Tibial artery (tissue), 4 donors: ENCODE results near the gene P2RY14.

ENCODE experiments used
- DNase-seq, 2 donors: peaks; one replicate each; pipeline ENCODE4 v3.0.0-alpha.2; 2019
- H3K27ac ChIP-seq, 2 donors: fragments of 200-600 bp; sonication (generic) in 1 of 2; 1 replicate in 1 of 2; 2 replicates in 1 of 2; pipeline ENCODE4 v1.5.1; 2018 to 2019; ENCODE audit warnings: mild to moderate bottlenecking in 1 of 2
- H3K27me3 ChIP-seq, 2 donors: fragments of 200-600 bp; sonication (generic) in 1 of 2; one replicate each; pipeline versions ENCODE4 v1.5.1 to v1.6.0; 2016 to 2019
- H3K36me3 ChIP-seq, 3 donors: fragments of 200-600 bp; sonication (generic) in 2 of 3; one replicate each; pipeline ENCODE4 v1.5.1; 2016 to 2019; ENCODE audit warnings: mild to moderate bottlenecking in 2 of 3
- H3K4me1 ChIP-seq, 4 donors: fragments of 200-600 bp; sonication (generic) in 2 of 4; 1 replicate in 3 of 4; 2 replicates in 1 of 4; pipeline ENCODE4 v1.5.1; 2016 to 2019
- H3K4me3 ChIP-seq, 2 donors: fragments of 200-600 bp; sonication (generic) in 1 of 2; 1 replicate in 1 of 2; 2 replicates in 1 of 2; pipeline ENCODE4 v1.5.1; 2018 to 2019; ENCODE audit warnings: mild to moderate bottlenecking in 2 of 2
- H3K9me3 ChIP-seq, 3 donors: fragments of 200-600 bp; sonication (generic) in 1 of 3; one replicate each; pipeline ENCODE4 v1.5.1; 2016 to 2019
- CTCF ChIP-seq, 2 experiments: fragments of 200-600 bp in 1 of 2; fragments of 450-650 bp in 1 of 2; IDR thresholded peaks; one replicate each; pipeline ENCODE4 v1.5.1; 2017 to 2019; ENCODE audit warnings: antibody characterized with exemption in 2 of 2, mild to moderate bottlenecking in 1 of 2, moderate library complexity in 1 of 2
- intact Hi-C: fragments of 100-400 bp; cut with DNase I; formaldehyde crosslinking; loops from one replicate; pipeline ENCODE4 v1.15.0; 2023; ENCODE audit warnings: low total_unique reads

The P2RY14 gene

DNA sequence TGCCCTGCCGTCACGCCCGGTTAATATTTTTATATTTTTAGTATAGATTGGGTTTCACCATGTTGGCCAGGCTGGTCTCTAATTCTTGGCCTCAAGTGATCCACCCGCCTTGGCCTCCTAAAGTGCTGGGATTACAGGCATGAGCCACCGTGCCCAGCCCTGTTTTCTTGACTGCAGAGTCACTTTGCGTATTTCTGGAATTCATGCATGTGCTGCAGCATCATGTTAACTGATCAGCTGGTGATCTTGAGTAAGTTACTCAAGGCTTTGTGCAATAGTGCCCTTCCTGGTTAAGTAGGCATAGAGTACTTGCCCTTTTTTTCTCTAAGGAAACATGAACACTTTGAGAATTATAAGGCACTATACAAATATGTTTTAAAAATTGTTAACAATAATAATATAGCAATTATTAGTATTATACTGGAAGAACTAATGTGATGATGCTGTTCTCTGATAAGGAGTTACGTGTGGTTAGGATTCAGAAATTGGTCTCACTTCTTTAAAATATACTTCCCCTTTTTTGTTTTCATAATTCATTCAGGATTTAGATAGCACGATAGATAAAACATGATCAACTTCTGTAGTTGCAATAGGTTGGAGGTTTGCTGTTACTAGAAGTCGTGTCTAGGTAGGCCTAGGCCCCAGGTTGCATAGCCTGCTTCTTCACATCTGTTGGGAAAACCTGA lies 108.9 kb downstream of the P2RY14 start:
- Histone ChIP-seq H3K36me3 (no peaks in the 10 kb centered on the region), H3K4me1 (no peaks in the 10 kb centered on the region), H3K27ac (no peak overlapping the region), H3K9me3 (no peaks in the 10 kb centered on the region), H3K27me3 (no peaks in the 10 kb centered on the region), H3K4me3 (no peak overlapping the region)
- DNase-seq, result peak in 1 of 2 donors; percentile 47
- TF ChIP-seq CTCF (IDR thresholded peaks at IDR 0.05), result no peak
- intact Hi-C loops, result loop anchor here (10.0 kb wide), 1 partner anchor 115 kb away; no protein-coding TSS in a partner anchor

- no peaks in the 10 kb centered on the region for H3K36me3 ChIP-seq
- intact Hi-C loops, result loop anchor here (10.0 kb wide), 1 partner anchor 116 kb away; no protein-coding TSS in a partner anchor
- DNase-seq, result peak; percentile 74 to 77
- H3K9me3 ChIP-seq, result no peaks in the 10 kb centered on the region
- peak; percentile 55 to 60 for TF ChIP-seq CTCF (IDR thresholded peaks at IDR 0.05)
- no peak overlapping the region for H3K27ac ChIP-seq
- H3K27me3 ChIP-seq, result no peaks in the 10 kb centered on the region
- no peak overlapping the region for H3K4me3 ChIP-seq
- no peaks in the 10 kb centered on the region for H3K4me1 ChIP-seq
These were observed 109.9 kb downstream of the P2RY14 start for GRCh38 chr3:151168269-151169094.

GRCh38 chr3:151166161-151166560 lies 112.2 kb downstream of the P2RY14 start:
- DNase-seq, result no peak
- Histone ChIP-seq H3K4me3 (no peak overlapping the region), H3K9me3 (no peaks in the 10 kb centered on the region), H3K36me3 (no peaks in the 10 kb centered on the region), H3K27ac (no peak overlapping the region), H3K27me3 (no peaks in the 10 kb centered on the region), H3K4me1 (no peaks in the 10 kb centered on the region)
- no peak for TF ChIP-seq CTCF (IDR thresholded peaks at IDR 0.05)
- intact Hi-C loops, result loop anchor here (10.0 kb wide), 1 partner anchor 119 kb away; no protein-coding TSS in a partner anchor

- TF ChIP-seq CTCF (IDR thresholded peaks at IDR 0.05), result no peak
- Histone ChIP-seq H3K27me3 (no peaks in the 10 kb centered on the region), H3K4me3 (no peak overlapping the region), H3K4me1 (no peaks in the 10 kb centered on the region), H3K9me3 (no peaks in the 10 kb centered on the region), H3K27ac (no peak overlapping the region), H3K36me3 (no peaks in the 10 kb centered on the region)
- DNase-seq, result no peak
- intact Hi-C loops, result loop anchor here (10.0 kb wide), 1 partner anchor 120 kb away; no protein-coding TSS in a partner anchor
These were observed 113.1 kb downstream of the P2RY14 start for GRCh38 chr3:151165226-151165625.
